K562 (cell line): Measurements from ENCODE around the gene PLA1A. TPM values are rescaled to one million over a fixed set of nuclear protein-coding genes. Genes with fewer than 3 reads are reported as not detected.

Experiments
- ATAC-seq: fragments of 200-7000 bp; cut with Tn5 transposase; 3 replicates; pipeline ENCODE4 v1.9.1; 2020; ENCODE audit warnings: moderate library complexity
- BruUV-seq: library from RNA; stranded (reverse); fragments of 400-500 nt; replicated peaks from 2 replicates; lab custom pipeline; 2021; lab: Mats Ljungman, UMichigan
- CTCF ChIA-PET: fragments of 300-600 bp; formaldehyde crosslinking; extraction: SDS; loops from one replicate; lab custom pipeline; 2021; ENCODE audit warnings: low intra/inter-chr PET ratio; lab: Yijun Ruan, JAX
- POLR2A ChIA-PET: fragments of 300-600, 350-650 bp; sonication (Branson Sonifier 250); formaldehyde crosslinking; extraction: SDS; loops from one replicate; lab custom pipeline; 2021; ENCODE audit warnings: antibody characterized with exemption, inconsistent platforms; lab: Yijun Ruan, JAX
- DNase-seq, 4 experiments: peaks; one replicate each; pipeline versions ENCODE4 v3.0.0 to v3.0.0-alpha.2; 2011 to 2018; ENCODE audit warnings: low spot score in 3 of 4, mixed read lengths in 3 of 4; ENCODE audit errors: extremely low read depth in 1 of 4
- FAIRE-seq: peaks from 2 replicates; lab custom pipeline; 2011; peaks lifted over from hg19 to GRCh38; lab: Jason Lieb, UNC
- H2AFZ ChIP-seq: 2 replicates; pipeline ENCODE4 v1.6.0; 2011; ENCODE audit warnings: low read depth, low read length, control low read depth, inconsistent platforms
- H3K27ac ChIP-seq: fragments of 200-600 bp; 3 replicates; pipeline ENCODE4 v1.8.0; 2011; ENCODE audit warnings: low read depth, mild to moderate bottlenecking, control low read depth, inconsistent platforms, low read length, moderate library complexity, mixed read lengths; ENCODE audit errors: extremely low read depth
- H3K27me3 ChIP-seq, 2 experiments: fragments of 300-600 bp in 1 of 2; 2 replicates in 1 of 2; 3 replicates in 1 of 2; pipeline versions ENCODE4 v1.6.0 to v1.8.0; 2011; ENCODE audit warnings: inconsistent platforms in 2 of 2, low read length in 2 of 2, mild to moderate bottlenecking in 1 of 2, mixed read lengths in 1 of 2, moderate library complexity in 1 of 2; ENCODE audit not compliant: control insufficient read depth in 2 of 2, insufficient read depth in 2 of 2
- H3K36me3 ChIP-seq: fragments of 300-600 bp; 3 replicates; pipeline ENCODE4 v1.8.0; 2011; ENCODE audit warnings: mild to moderate bottlenecking, low read length, inconsistent platforms; ENCODE audit not compliant: control insufficient read depth, insufficient read depth
- H3K4me1 ChIP-seq, 2 experiments: fragments of 200-600 bp in 1 of 2; replicated peaks in 1 of 2; 2 replicates in 1 of 2; 3 replicates in 1 of 2; pipeline versions ENCODE4 v1.5.1 to v1.8.0; 2011; ENCODE audit warnings: inconsistent platforms in 2 of 2, low read length in 2 of 2, mild to moderate bottlenecking in 1 of 2, mixed read lengths in 1 of 2, moderate library complexity in 1 of 2; ENCODE audit not compliant: control insufficient read depth in 2 of 2, insufficient read depth in 2 of 2
- H3K4me2 ChIP-seq: 2 replicates; pipeline ENCODE4 v1.6.1; 2011; ENCODE audit warnings: low read length, control low read depth, inconsistent platforms, mixed read lengths; ENCODE audit not compliant: insufficient read depth
- H3K4me3 ChIP-seq: fragments of 200-600 bp; sonication (generic), shearing (Covaris generic); 2 replicates; pipeline ENCODE4 v1.5.1; 2016; ENCODE audit warnings: control low read depth, inconsistent platforms
- H3K79me2 ChIP-seq: fragments of 200-600 bp; 3 replicates; pipeline ENCODE4 v1.8.0; 2011; ENCODE audit warnings: low read length, inconsistent platforms; ENCODE audit not compliant: control insufficient read depth, insufficient read depth
- H3K9ac ChIP-seq, 2 experiments: 2 replicates each; pipeline versions ENCODE4 v1.6.0 to v1.6.1; 2011; ENCODE audit warnings: low read depth in 2 of 2, low read length in 2 of 2, control low read depth in 1 of 2, inconsistent platforms in 1 of 2, mild to moderate bottlenecking in 1 of 2, mixed read lengths in 1 of 2; ENCODE audit not compliant: insufficient read depth in 1 of 2
- H3K9me1 ChIP-seq: one replicate; pipeline ENCODE4 v1.6.0; 2011; ENCODE audit warnings: inconsistent platforms, mild to moderate bottlenecking, low read length, moderate library complexity; ENCODE audit not compliant: control insufficient read depth, insufficient read depth
- H3K9me3 ChIP-seq: replicated peaks from 2 replicates; pipeline ENCODE4 v1.5.1; 2011; ENCODE audit warnings: low read depth, low read length, inconsistent platforms; ENCODE audit not compliant: control insufficient read depth, insufficient read depth
- H4K20me1 ChIP-seq: replicated peaks from 2 replicates; pipeline ENCODE4 v1.6.1; 2011; ENCODE audit warnings: low read length, inconsistent platforms, mixed read lengths; ENCODE audit not compliant: control insufficient read depth, insufficient read depth
- HMGXB4 ChIP-seq: sonication (generic); formaldehyde crosslinking; IDR thresholded peaks from 2 replicates; pipeline ENCODE4 v1.8.1; 2023; ENCODE audit warnings: mild to moderate bottlenecking, missing genetic modification reagents
- MCM7 ChIP-seq, 2 experiments: fragments of 450-650 bp; IDR thresholded peaks; 2 replicates each; pipeline ENCODE4 v1.6.1; 2016 to 2018
- NR3C1 ChIP-seq: sonication (generic); formaldehyde crosslinking; IDR thresholded peaks from 2 replicates; pipeline ENCODE4 v1.8.1; 2022; ENCODE audit warnings: missing genetic modification reagents
- THRAP3 ChIP-seq: fragments of 450-650 bp; IDR thresholded peaks from 2 replicates; pipeline ENCODE4 v1.6.1; 2016; ENCODE audit warnings: mild to moderate bottlenecking, inconsistent platforms, borderline replicate concordance
- ZNF24 ChIP-seq: fragments of 450-650 bp; IDR thresholded peaks from 2 replicates; pipeline ENCODE4 v1.6.1; 2016
- WGBS: fragments of 100-300 bp; shearing (Covaris generic); methylation state at CpG from one replicate; pipeline ENCODE4 v1.1.6; 2016; ENCODE audit warnings: low coverage, mixed read lengths; ENCODE audit not compliant: insufficient coverage; ENCODE audit errors: missing lambda C conversion rate; 5-methylcytosine and 5-hydroxymethylcytosine counted together
- in situ Hi-C: fragments of 300-500 bp; cut with MboI; formaldehyde crosslinking; loops from 4 replicates; pipeline ENCODE4 v1.15.0; 2018; ENCODE audit warnings: inconsistent platforms, mixed read lengths
- intact Hi-C: fragments of 100-400 bp; cut with micrococcal nuclease; formaldehyde crosslinking; loops from 2 replicates; pipeline ENCODE4 v1.14.2; 2022
- polyA plus RNA-seq, 8 experiments: library from polyadenylated mRNA; depleted of rRNA in 4 of 8; stranded (reverse) in 5 of 8; unstranded in 3 of 8; fragments of >200 nt; fragmentation: Nextera tagmentation in 2 of 8; fragmentation: Illumina TruSeq in 1 of 8; extraction: Ambion mirVana in 2 of 8; extraction: Trizol in 1 of 8; gene quantifications; 2 replicates each; pipeline versions ENCODE4 v1.2.1 to v1.2.3, GENCODE V29; 2011 to 2014; ENCODE audit warnings: inconsistent platforms in 1 of 8, missing spikeins in 1 of 8
- total RNA-seq, 7 experiments: library from RNA; depleted of rRNA in 6 of 7; stranded (reverse); fragments of >200 nt in 6 of 7; fragmentation: Illumina TruSeq in 2 of 7; extraction: Trizol in 2 of 7; gene quantifications; 2 replicates each; pipeline versions ENCODE4 v1.2.1 to v1.2.3, GENCODE V29; 2011 to 2021; ENCODE audit warnings: low replicate concordance in 1 of 7
- TF ChIP-seq, protein P1 (sequence below): fragments of 450-650 bp; formaldehyde crosslinking; IDR thresholded peaks from 2 replicates; pipeline ENCODE4 v1.4.0; 2020; ENCODE audit warnings: mild to moderate bottlenecking, mixed read lengths

Gene PLA1A
- total and polyA plus RNA-seq, 9 of the 15 experiments (the other 6 are each of a cell fraction or from before 2014, with no cell fraction given) = not detected

GRCh38 chr3:119658994-119659393 is 61.3 kb downstream of the PLA1A start (continued):
- TF ChIP-seq HMGXB4 (CRISPR knock-in tag) (no peak), NR3C1 (CRISPR knock-in tag) (no peak), MCM7 (IDR thresholded peaks at IDR 0.05) (no peak)

DNA sequence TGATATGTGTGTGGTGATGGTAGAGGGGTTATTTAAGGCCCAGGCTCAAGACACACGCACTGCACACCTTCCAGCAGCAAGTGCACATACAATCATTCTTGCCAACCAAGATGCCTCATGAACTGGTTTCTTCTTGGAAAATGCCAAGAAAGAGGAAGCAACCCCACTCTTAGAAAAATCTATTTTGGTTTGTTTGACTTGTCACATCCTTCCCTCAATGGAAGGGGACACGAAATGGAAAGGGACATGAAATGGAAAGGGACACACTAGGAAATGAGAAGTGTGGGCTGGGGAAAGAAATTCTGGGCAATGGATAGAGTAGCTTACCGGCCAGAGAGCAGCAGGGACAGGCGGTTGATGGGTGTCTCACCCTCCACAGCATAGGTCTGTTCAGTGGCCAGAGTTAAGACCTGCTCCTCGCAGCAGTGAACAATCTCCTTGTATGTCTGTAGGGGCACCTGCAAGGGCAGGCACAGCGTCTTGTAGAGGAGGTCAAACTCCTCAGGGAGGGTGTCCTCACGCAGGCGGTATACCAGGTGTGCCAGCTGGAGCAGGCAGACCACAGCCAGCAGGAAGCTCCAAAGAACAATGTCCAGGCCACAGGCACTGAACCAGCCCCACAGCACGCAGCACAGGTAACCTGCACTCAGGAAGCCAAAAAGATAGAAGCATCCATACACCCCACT is 62.1 kb downstream of the PLA1A start:
- H3K9me1 ChIP-seq = no peaks in the 10 kb centered on the region
- no peak overlapping the region for H3K27ac ChIP-seq
- WGBS = 51% methylated on average over 5 of the region's 9 CpGs
- no peaks in the 10 kb centered on the region for H3K79me2 ChIP-seq
- H3K27me3 ChIP-seq = no peaks in the 10 kb centered on the region
- TF ChIP-seq ZNF24 = no peak
- no peak for TF ChIP-seq HMGXB4 (CRISPR knock-in tag)
- no peak for TF ChIP-seq THRAP3
- TF ChIP-seq, protein P1, sequence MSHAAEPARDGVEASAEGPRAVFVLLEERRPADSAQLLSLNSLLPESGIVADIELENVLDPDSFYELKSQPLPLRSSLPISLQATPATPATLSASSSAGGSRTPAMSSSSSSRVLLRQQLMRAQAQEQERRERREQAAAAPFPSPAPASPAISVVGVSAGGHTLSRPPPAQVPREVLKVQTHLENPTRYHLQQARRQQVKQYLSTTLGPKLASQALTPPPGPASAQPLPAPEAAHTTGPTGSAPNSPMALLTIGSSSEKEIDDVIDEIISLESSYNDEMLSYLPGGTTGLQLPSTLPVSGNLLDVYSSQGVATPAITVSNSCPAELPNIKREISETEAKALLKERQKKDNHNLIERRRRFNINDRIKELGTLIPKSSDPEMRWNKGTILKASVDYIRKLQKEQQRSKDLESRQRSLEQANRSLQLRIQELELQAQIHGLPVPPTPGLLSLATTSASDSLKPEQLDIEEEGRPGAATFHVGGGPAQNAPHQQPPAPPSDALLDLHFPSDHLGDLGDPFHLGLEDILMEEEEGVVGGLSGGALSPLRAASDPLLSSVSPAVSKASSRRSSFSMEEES (CRISPR knock-in tag) = no peak
- TF ChIP-seq, all 486 proteins: peak for 0
- ChIA-PET POLR2A (no interaction called here), CTCF (no interaction called here)
- Histone ChIP-seq H3K9ac (no peak overlapping the region), H3K4me2 (no peak overlapping the region), H2AFZ (no peak overlapping the region), H3K36me3 (no peaks in the 10 kb centered on the region), H3K4me1 (peaks cover 0 to 18% of the 10 kb centered on the region in 2 experiments; a peak in 4 of 5 replicates), H4K20me1 (no peaks in the 10 kb centered on the region), H3K4me3 (no peak overlapping the region), H3K9me3 (no peaks in the 10 kb centered on the region)
- FAIRE-seq = no peak
- intact Hi-C loops (no loop called here), in situ Hi-C loops (no loop called here)
- no peak for ATAC-seq
- no peak for DNase-seq
- BruUV-seq = no TSS peak
